Activated CD4-positive, alpha-beta T cell treated with anti-CD3 and anti-CD28 coated beads, Interleukin-2, amount 10 ng/mL, durations not matched to agents 7 days and 5 days (primary cell): ENCODE data around the gene ID3. TPM values are rescaled to one million over a fixed set of nuclear protein-coding genes. Genes with fewer than 3 reads are reported as not detected.

Experiments
- total RNA-seq, 2 experiments: library from RNA; stranded (reverse); gene quantifications; one replicate each; pipeline ENCODE4 v1.2.3, GENCODE V29; 2021

ID3 gene
- total RNA-seq, 2 experiments from 2014 or later = 62.7 to 65.2 TPM

Other genes with a start within 250 kb of the ID3 start
- 100 to 1,000 TPM; 216 to 221 TPM for gene HNRNPR, start 215.2 kb downstream of the ID3 start, total RNA-seq
- 1 to 10 TPM; 6.7 to 8.1 TPM for gene ZNF436, start 189.7 kb downstream of the ID3 start, total RNA-seq
- 10 to 100 TPM; 18.3 to 19.5 TPM for gene TCEA3, start 134.8 kb downstream of the ID3 start, total RNA-seq
- under 1 TPM; 0.25 to 0.52 TPM for gene ASAP3, start 75.3 kb downstream of the ID3 start, total RNA-seq
- gene E2F2, start 28.3 kb downstream of the ID3 start, total RNA-seq = 100 to 1,000 TPM; 107 to 112 TPM
- gene RPL11, start 132.3 kb upstream of the ID3 start, total RNA-seq = 1,000 to 10,000 TPM; 1,078 to 1,188 TPM
- gene ELOA, start 184.0 kb upstream of the ID3 start, total RNA-seq = 10 to 100 TPM; 29.8 to 33.5 TPM
- 10 to 100 TPM; 54.3 to 55.3 TPM for gene PITHD1, start 218.9 kb upstream of the ID3 start, total RNA-seq
- 10 to 100 TPM; 73.2 to 75.9 TPM for gene LYPLA2, start 231.6 kb upstream of the ID3 start, total RNA-seq
- 10 to 100 TPM; 14.5 to 17.4 TPM for gene GALE, start 241.3 kb upstream of the ID3 start, total RNA-seq